ENCODE results near the gene MFAP4. TPM values are rescaled to one million over a fixed set of nuclear protein-coding genes. Genes with fewer than 3 reads are reported as not detected.

Gene MFAP4
- total RNA-seq, 1 donor from 2014 or later: 0.93 TPM

GRCh38 chr17:19371259-19372010, 15.6 kb downstream of the MFAP4 start:
- DNase-seq (ENCODE audit: low read depth) (no peak), FAIRE-seq (no peak)

DNA sequence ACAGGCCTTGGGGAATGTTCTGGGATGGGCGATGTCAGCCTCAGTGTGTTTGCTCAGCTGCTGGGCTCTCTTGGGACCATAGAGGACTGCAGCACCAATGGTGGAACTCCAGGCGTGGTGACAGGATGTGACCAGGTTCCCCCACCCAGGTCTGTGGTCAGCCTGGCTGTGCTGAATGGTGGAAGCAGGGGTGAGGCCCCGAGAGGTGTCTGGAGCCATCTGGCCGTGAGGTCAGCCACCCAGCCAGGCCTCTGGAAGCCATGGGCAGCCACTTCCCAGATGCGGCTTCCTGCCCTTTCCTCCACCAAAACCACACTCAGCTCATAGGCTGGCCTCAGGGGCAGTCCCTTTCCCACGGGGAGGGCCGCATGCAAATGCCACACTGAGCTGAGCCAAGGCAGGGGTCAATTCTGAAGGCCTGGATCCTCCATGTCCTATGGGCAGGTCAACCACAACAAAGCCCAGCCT, 16.5 kb downstream of the MFAP4 start:
- peaks cover 2% of the 10 kb centered on the region for H3K36me3 Mint-ChIP-seq (ENCODE audit: low read depth, unreplicated experiment)
- peaks cover 8% of the 10 kb centered on the region for H3K4me1 Mint-ChIP-seq (ENCODE audit: low read depth, unreplicated experiment)
- FAIRE-seq (no peak), DNase-seq (ENCODE audit: low read depth) (no peak)
- Histone ChIP-seq H3K79me2 (ENCODE audit: insufficient read depth, low read length) (no peaks in the 10 kb centered on the region), H3K27me3 (ENCODE audit: insufficient read depth, low read length) (no peaks in the 10 kb centered on the region), H3K9me3 (ENCODE audit: insufficient read depth, low read depth, low read length) (no peaks in the 10 kb centered on the region), H3K9ac (ENCODE audit: low read length) (no peak overlapping the region), H3K36me3 (ENCODE audit: insufficient read depth, low read length) (no peaks in the 10 kb centered on the region), H2AFZ (ENCODE audit: low read depth, low read length) (no peak overlapping the region), H3K27ac (ENCODE audit: low read depth, low read length) (no peak overlapping the region), H3K4me1 (ENCODE audit: insufficient read depth, low read length) (peaks cover 6% of the 10 kb centered on the region), H3K4me2 (ENCODE audit: low read length) (no peak overlapping the region), H3K4me3 (ENCODE audit: insufficient read depth, low read depth, low read length) (no peak overlapping the region), H4K20me1 (ENCODE audit: insufficient read depth, low read length) (no peaks in the 10 kb centered on the region)
- H3K4me3 Mint-ChIP-seq (ENCODE audit: unreplicated experiment): no peak overlapping the region
- TF ChIP-seq CTCF (IDR thresholded peaks at IDR 0.05; ENCODE audit: insufficient read depth, low read depth, low read length): no peak
- no peak for TF ChIP-seq EZH2 (IDR thresholded peaks at IDR 0.05; ENCODE audit: insufficient read depth, low read length)
- H3K27me3 Mint-ChIP-seq (ENCODE audit: low read depth, unreplicated experiment): peaks cover 2% of the 10 kb centered on the region
- no peaks in the 10 kb centered on the region for H3K9me3 Mint-ChIP-seq (ENCODE audit: unreplicated experiment)
- H3K27ac Mint-ChIP-seq (ENCODE audit: unreplicated experiment): no peak overlapping the region

More at GRCh38 chr17:19371259-19372010, 15.6 kb downstream of the MFAP4 start:
- no peak overlapping the region for H3K27ac ChIP-seq (ENCODE audit: low read depth, low read length)
- TF ChIP-seq EZH2 (IDR thresholded peaks at IDR 0.05; ENCODE audit: insufficient read depth, low read length) (no peak), CTCF (IDR thresholded peaks at IDR 0.05; ENCODE audit: insufficient read depth, low read depth, low read length) (no peak)
- H3K27me3 Mint-ChIP-seq (ENCODE audit: low read depth, unreplicated experiment): peaks cover 2% of the 10 kb centered on the region
- H3K4me3 Mint-ChIP-seq (ENCODE audit: unreplicated experiment): no peak overlapping the region
- no peaks in the 10 kb centered on the region for H3K79me2 ChIP-seq (ENCODE audit: insufficient read depth, low read length)
- H3K4me3 ChIP-seq (ENCODE audit: insufficient read depth, low read depth, low read length): no peak overlapping the region
- H3K27ac Mint-ChIP-seq (ENCODE audit: unreplicated experiment): no peak overlapping the region
- H4K20me1 ChIP-seq (ENCODE audit: insufficient read depth, low read length): no peaks in the 10 kb centered on the region
- H3K9me3 Mint-ChIP-seq (ENCODE audit: unreplicated experiment): no peaks in the 10 kb centered on the region
- no peak overlapping the region for H3K9ac ChIP-seq (ENCODE audit: low read length)
- H3K4me1 Mint-ChIP-seq (ENCODE audit: low read depth, unreplicated experiment): peaks cover 8% of the 10 kb centered on the region
- H3K27me3 ChIP-seq (ENCODE audit: insufficient read depth, low read length): no peaks in the 10 kb centered on the region
- no peaks in the 10 kb centered on the region for H3K36me3 Mint-ChIP-seq (ENCODE audit: low read depth, unreplicated experiment)
- no peaks in the 10 kb centered on the region for H3K9me3 ChIP-seq (ENCODE audit: insufficient read depth, low read depth, low read length)
- H3K36me3 ChIP-seq (ENCODE audit: insufficient read depth, low read length): no peaks in the 10 kb centered on the region
- peaks cover 6% of the 10 kb centered on the region for H3K4me1 ChIP-seq (ENCODE audit: insufficient read depth, low read length)
- H3K4me2 ChIP-seq (ENCODE audit: low read length): no peak overlapping the region
- H2AFZ ChIP-seq (ENCODE audit: low read depth, low read length): no peak overlapping the region

Measured in astrocyte (in vitro differentiated cells and primary cell).